Natural killer cell treated with Interleukin-12 subunit alpha and Interleukin-12 subunit beta and Interleukin-15 and Interleukin-18, amount 100 ng/mL, for 72 hours (primary cell): ENCODE data around the gene SLC18A3. TPM values are rescaled to one million over a fixed set of nuclear protein-coding genes. Genes with fewer than 3 reads are reported as not detected.

Experiments
- ATAC-seq, 2 donors: fragments of 150-1000 bp; cut with Tn5 transposase in 1 of 2; sonication (Bioruptor Pico), chemical (Tn5 transposase) in 1 of 2; 2 replicates each; pipeline ENCODE4 v1.10.0; 2021
- DNase-seq: peaks from one replicate; pipeline ENCODE4 v3.0.0; 2022; ENCODE audit warnings: low spot score
- H3K27ac Mint-ChIP-seq, 2 donors: 1 replicate in 1 of 2; 2 replicates in 1 of 2; pipeline ENCODE4 v1.8.0; 2022; ENCODE audit warnings: mixed read lengths in 2 of 2, mild to moderate bottlenecking in 1 of 2, moderate library complexity in 1 of 2
- H3K27me3 Mint-ChIP-seq, 2 donors: 1 replicate in 1 of 2; 2 replicates in 1 of 2; pipeline ENCODE4 v1.8.0; 2022; ENCODE audit warnings: mixed read lengths in 2 of 2
- H3K36me3 Mint-ChIP-seq: one replicate; pipeline ENCODE4 v1.8.0; 2022; ENCODE audit warnings: mixed read lengths
- H3K4me1 Mint-ChIP-seq, 2 donors: 1 replicate in 1 of 2; 2 replicates in 1 of 2; pipeline ENCODE4 v1.8.0; 2022; ENCODE audit warnings: low read depth in 2 of 2, mixed read lengths in 2 of 2, mild to moderate bottlenecking in 1 of 2
- H3K4me3 Mint-ChIP-seq: one replicate; pipeline ENCODE4 v1.8.0; 2022; ENCODE audit warnings: mixed read lengths
- H3K9me3 Mint-ChIP-seq: 2 replicates; pipeline ENCODE4 v1.8.0; 2022; ENCODE audit warnings: mixed read lengths
- total RNA-seq, 2 donors: library from RNA; stranded (reverse); gene quantifications; one replicate each; pipeline ENCODE4 v1.2.3, GENCODE V29; 2022

The SLC18A3 gene
- total RNA-seq, 2 donors from 2014 or later: not detected

DNA sequence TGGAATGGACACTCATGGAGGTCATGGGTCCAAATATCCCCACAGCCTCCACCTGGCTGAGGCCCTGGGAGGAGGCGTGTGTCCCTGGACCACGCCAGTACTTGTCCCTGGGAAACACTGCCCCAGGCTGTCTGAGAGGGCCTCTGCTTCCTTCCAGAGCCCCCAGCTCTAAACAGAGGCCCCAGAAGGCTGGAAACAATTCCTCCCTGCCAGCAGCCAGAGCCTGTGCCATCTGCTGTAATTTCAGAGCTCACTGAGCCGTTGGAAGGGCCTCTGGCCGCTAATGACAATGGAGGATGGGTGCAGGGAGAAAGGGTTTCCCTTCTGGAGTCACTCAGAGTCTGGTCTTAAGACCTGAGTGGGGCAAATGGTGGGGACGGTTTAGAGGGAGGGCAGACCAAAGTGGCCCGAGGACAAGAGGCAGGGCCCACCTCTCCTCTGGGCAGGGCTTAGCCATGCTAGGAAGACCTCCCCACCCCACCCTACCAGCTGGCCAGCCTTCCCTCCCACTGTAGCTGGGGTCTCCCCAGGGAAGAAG lies 10.8 kb downstream of the SLC18A3 start:
- Mint-ChIP-seq H3K4me3 (no peak overlapping the region), H3K9me3 (no peaks in the 10 kb centered on the region), H3K36me3 (no peaks in the 10 kb centered on the region), H3K27me3 (peaks cover 44 to 49% of the 10 kb centered on the region in 2 donors), H3K4me1 (no peaks in the 10 kb centered on the region), H3K27ac (no peak overlapping the region)
- peak; percentile 49 for DNase-seq
- ATAC-seq: no peak

DNA sequence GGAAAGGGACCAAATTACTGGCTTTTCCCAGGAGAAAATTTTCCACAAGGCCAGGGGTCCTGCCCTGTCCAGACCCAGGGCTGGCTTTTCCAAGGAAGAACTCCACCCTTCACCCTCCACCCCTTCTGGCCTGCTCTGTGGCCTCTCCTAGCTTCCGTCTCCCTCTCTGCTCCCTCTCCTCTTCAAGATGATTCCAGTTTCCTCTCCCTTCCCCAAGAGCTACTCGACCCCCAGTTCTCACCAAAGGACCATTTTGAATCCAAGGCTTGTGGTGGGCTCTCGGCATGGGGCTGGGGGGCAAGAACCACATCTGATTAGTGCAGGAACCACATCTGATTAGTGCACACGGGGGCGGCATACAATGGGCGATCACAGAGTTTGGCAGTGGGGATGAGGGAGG lies 11.5 kb downstream of the SLC18A3 start:
- no peaks in the 10 kb centered on the region for H3K4me1 Mint-ChIP-seq
- no peak overlapping the region for H3K4me3 Mint-ChIP-seq

DNA sequence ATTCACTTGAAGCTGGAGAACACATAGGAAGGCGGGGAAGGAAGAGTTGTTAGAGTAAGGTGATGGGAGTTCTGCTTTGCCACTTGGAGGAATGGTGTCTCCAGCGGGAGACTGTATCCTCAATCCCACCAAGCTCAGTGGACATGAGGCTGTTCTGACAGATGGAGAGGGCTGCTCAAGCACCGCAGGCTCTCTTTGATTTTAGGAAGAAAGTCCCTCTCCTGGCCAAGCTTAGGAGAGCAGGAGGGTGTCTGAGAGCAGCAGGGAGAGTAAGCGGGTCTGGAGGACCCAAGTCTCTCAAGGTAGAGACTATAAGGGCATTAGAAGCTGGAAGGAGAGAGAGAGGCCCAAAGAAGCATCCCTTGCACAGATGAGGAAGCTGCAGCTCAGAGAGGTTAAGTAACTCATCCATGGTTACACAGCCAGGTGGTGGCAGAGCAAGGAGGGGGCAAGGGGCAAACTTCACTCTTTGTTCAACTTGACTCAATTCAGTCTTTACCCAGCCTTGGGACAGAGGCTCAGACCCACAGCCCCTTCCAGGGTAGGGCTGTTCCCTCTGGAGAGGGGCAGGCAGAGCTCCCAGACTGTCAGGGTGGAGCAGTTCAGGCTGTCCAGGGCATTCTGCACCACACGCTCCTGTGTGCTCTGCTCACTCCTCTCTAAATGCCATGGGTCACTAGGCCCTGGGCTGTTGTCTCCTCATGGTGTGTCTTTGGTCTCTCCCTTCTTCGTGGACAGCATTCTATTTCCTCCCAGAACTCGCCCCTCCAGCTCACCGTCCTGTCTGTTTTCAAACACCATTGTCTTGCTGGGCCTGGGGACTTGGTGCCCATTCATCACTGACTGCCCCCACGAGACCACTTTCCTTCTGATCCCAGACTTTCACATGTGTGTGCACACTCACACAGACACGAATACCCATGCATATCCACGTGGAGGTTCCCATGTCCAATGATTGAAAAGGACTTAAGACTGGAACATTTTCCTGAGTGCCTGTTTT lies 12.6 kb downstream of the SLC18A3 start:
- no peaks in the 10 kb centered on the region for H3K36me3 Mint-ChIP-seq
- H3K4me3 Mint-ChIP-seq: no peak overlapping the region
- H3K27me3 Mint-ChIP-seq: peaks cover 41% of the 10 kb centered on the region in 2 donors
- no peak for ATAC-seq
- no peaks in the 10 kb centered on the region for H3K4me1 Mint-ChIP-seq
- no peaks in the 10 kb centered on the region for H3K9me3 Mint-ChIP-seq
- no peak overlapping the region for H3K27ac Mint-ChIP-seq
- no peak for DNase-seq

More for the DNA sequence above, 11.5 kb downstream of the SLC18A3 start:
- Mint-ChIP-seq H3K27ac (no peak overlapping the region), H3K27me3 (peaks cover 44 to 49% of the 10 kb centered on the region in 2 donors), H3K9me3 (no peaks in the 10 kb centered on the region), H3K36me3 (no peaks in the 10 kb centered on the region)
- ATAC-seq (no peak), DNase-seq (no peak)

DNA sequence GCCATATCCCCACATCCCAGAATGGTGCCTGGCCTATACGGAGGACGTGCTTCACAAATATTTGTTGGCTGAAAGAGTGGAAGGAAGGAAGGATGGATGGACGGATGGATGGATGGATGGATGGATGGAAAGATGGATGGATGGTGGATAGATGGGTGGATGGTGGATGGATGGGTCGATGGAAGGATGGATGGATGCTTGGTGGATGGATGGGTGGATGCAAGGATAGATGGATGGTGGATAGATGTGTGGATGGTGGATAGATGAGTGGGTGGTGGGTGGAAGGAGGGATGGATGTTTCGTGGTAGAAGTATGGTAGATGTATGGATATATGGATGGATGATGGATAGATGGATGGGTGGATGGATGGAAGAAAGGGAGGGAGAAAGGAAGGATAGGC lies 14.5 kb downstream of the SLC18A3 start:
- no peaks in the 10 kb centered on the region for H3K4me1 Mint-ChIP-seq
- no peak overlapping the region for H3K27ac Mint-ChIP-seq
- no peak overlapping the region for H3K4me3 Mint-ChIP-seq
- no peak for DNase-seq
- no peak for ATAC-seq
- H3K9me3 Mint-ChIP-seq: no peaks in the 10 kb centered on the region
- no peaks in the 10 kb centered on the region for H3K36me3 Mint-ChIP-seq
- H3K27me3 Mint-ChIP-seq: peaks cover 22 to 26% of the 10 kb centered on the region in 2 donors

DNA sequence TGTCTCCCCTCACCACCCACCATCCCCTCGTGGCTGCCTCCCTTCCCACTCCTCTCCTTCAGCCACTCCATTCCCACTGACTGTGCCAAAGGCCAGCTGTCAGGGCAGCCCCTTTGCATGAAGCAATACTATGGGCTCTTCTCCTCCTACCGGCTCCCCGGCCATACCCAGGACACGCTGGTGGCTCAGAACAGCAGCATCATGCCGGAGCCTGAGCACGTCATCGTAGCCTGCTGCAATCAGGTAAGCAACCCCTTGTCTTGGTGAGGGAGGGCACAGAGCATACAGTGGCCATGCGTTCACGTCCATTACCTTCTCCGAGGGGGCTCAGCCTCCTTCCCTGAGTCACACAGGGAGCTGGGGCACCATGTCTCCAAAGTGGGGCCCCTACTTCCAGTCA lies 15.3 kb downstream of the SLC18A3 start:
- H3K4me3 Mint-ChIP-seq: no peak overlapping the region
- peaks cover 15 to 20% of the 10 kb centered on the region in 2 donors for H3K27me3 Mint-ChIP-seq
- DNase-seq (no peak), ATAC-seq (no peak)
- no peaks in the 10 kb centered on the region for H3K36me3 Mint-ChIP-seq
- no peaks in the 10 kb centered on the region for H3K4me1 Mint-ChIP-seq
- no peaks in the 10 kb centered on the region for H3K9me3 Mint-ChIP-seq
- H3K27ac Mint-ChIP-seq: no peak overlapping the region

DNA sequence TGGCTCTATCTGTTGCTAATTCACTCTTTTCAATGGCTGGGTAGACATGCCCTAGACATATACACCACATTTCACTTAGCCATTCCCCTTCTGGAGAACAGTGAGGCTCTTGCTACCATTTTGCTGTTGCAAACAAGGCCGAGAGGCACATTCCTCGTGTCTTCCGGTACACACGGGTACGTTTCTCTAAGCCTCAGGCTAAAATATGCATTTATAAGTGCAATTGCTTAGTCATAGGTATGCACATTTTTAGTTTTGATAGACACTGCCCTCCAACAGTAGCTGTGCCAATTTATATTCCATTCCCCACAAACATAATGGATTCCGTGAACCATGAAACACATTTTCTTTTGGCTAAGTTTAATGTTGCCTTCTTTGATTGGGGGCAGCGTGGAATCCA lies 16.9 kb downstream of the SLC18A3 start:
- Mint-ChIP-seq H3K4me1 (no peaks in the 10 kb centered on the region), H3K4me3 (no peak overlapping the region), H3K27ac (no peak overlapping the region), H3K27me3 (peaks cover 15 to 20% of the 10 kb centered on the region in 2 donors), H3K9me3 (no peaks in the 10 kb centered on the region), H3K36me3 (no peaks in the 10 kb centered on the region)
- ATAC-seq (no peak), DNase-seq (peak; percentile 23)

DNA sequence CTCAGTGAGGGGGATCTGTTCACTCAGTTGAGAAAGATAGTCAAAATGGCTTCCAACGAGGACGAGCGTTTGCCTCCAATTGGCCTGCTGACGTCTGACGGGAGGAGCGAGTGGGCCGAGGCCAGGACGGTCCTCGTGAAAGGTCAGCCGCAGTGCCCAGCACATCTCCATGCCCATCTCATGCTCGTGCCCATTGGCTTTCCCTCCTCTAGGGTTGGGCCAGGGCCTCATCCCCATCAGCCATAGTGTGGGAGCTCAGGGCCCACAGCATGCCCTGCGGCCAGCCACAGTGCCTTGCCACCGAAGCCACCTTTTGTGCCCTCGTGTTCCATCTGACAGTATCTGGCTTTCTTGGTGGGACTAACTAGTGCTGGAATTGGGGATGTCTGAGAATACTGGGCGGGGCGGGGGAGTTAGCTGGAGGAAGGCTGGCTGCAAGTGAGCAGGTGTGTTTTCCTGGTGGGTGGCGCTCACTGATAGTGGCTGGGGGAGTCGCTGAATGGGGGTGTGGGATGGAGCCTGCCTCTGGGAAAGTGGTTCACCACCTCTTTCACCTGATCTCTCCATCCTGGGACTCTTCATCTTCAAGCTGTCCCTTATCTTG lies 17.6 kb downstream of the SLC18A3 start:
- Mint-ChIP-seq H3K27me3 (peaks cover 15% of the 10 kb centered on the region in 2 donors), H3K36me3 (no peaks in the 10 kb centered on the region), H3K27ac (no peak overlapping the region), H3K4me1 (no peaks in the 10 kb centered on the region), H3K4me3 (no peak overlapping the region), H3K9me3 (no peaks in the 10 kb centered on the region)
- DNase-seq (peak; percentile 37), ATAC-seq (no peak)

DNA sequence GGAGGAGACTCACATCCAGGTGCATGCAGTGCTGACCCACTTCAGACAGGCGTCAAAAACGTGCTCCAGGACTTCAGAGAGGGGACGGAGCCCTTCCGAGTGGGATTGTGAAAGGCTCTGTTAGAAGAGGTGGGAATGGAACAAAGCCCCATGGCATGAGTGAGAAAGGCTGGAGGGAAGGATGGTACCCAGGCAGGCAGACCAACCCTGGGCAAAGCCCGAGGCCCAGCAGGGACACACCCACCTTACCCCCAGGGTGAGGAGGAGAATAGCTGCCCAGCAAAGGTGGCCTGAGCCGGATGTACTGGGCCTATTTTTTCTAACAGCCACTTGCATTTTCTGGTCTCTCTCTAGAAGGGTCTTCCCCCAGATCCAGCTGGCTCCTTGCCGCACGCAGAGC lies 18.5 kb downstream of the SLC18A3 start:
- H3K4me3 Mint-ChIP-seq: no peak overlapping the region
- H3K27ac Mint-ChIP-seq: no peak overlapping the region
- ATAC-seq (no peak), DNase-seq (no peak)
- H3K4me1 Mint-ChIP-seq: no peaks in the 10 kb centered on the region
- no peaks in the 10 kb centered on the region for H3K36me3 Mint-ChIP-seq
- peaks cover 10 to 15% of the 10 kb centered on the region in 2 donors for H3K27me3 Mint-ChIP-seq
- H3K9me3 Mint-ChIP-seq: no peaks in the 10 kb centered on the region

DNA sequence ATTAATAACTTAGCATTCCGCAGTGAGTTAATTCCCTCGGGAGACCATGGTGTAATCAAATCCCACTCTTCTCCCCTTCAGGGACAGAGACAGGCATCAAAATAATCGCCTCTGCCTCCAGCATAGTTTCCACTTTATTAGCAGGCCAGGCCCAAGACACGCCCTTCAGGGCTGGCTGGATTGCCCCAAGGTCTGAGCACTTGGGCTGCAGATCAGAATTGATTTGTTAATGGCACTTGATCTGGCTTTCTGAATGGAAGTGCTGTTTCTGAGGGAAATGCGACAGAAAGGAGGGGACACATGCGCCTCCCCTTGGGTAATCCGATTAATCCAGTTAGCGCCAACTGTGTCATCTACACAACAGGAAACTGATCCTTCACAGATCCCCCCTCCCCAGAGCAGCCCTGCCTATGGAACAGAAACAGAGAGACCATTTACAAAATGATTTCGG lies 19.3 kb downstream of the SLC18A3 start:
- no peak overlapping the region for H3K4me3 Mint-ChIP-seq
- ATAC-seq (no peak), DNase-seq (peak; percentile 13)
- no peaks in the 10 kb centered on the region for H3K4me1 Mint-ChIP-seq
- peaks cover 6 to 7% of the 10 kb centered on the region in 2 donors for H3K27me3 Mint-ChIP-seq
- H3K27ac Mint-ChIP-seq: no peak overlapping the region
- no peaks in the 10 kb centered on the region for H3K36me3 Mint-ChIP-seq
- no peaks in the 10 kb centered on the region for H3K9me3 Mint-ChIP-seq

DNA sequence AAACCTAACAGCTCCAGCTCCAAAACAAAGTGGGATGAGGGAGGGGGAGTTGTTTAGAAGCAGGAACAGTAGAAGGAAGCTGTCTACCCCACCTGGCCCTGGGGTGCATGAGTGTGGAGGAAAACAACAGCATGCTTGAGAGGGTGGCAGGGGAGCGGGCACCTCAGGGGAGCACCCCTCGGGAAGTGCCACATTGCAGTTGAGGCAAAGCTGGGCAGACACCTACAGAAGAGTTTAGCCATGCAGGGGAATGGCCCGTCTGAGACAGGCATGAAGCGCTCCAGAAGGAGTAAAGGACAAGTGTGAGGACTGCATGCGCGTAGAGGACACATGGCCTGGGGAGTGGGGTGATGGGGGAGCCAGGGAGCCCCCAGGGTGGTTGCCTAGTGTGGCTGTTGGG lies 21.9 kb downstream of the SLC18A3 start:
- Mint-ChIP-seq H3K36me3 (no peaks in the 10 kb centered on the region), H3K4me1 (no peaks in the 10 kb centered on the region), H3K27ac (no peak overlapping the region), H3K4me3 (no peak overlapping the region), H3K27me3 (peaks cover 7 to 8% of the 10 kb centered on the region in 2 donors), H3K9me3 (no peaks in the 10 kb centered on the region)
- ATAC-seq (peak; percentile 10 to 26), DNase-seq (peak; percentile 49)

DNA sequence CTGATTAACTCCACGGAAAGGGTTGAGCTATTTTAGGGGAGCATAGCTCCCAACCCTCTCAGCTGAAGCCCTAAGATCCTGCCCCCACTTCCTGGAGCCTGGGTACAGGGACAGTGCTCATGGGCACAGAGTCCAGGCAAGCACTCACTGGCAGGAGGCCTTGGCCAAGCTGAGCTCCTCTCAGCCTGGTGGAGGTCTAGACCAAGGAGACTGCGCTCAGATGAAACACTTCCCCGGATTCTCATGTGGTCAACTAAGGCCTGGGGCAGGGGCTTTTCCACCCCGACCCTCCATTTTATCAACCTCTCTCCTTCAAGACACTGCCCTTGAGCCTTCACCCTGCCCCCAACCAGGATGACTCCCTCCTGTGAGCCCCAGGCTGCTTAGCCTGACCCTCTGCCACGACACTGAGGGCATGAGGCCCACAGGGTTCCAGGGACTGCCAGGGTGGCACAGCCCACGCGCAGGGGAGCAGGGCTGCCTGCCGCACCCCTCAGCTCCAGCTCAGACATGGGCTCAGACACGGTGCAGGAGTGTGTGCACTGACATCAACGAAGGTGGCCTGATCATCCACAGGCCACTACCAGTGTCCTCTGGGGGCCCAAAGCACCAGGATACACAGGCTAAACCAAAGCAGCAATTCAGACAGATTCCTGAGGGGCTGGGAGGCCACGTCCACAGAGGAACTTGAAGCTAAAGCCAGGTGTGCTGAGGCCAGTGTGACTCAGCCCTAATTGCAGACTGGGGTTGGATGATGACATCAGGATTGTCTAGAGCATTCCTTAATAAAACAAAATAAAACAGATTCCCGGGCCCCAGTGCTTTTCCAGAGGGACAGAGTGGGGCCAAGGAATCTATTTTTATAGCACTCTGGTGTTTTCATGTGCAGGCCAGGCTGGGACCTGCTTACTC lies 22.6 kb downstream of the SLC18A3 start:
- Mint-ChIP-seq H3K9me3 (no peaks in the 10 kb centered on the region), H3K27me3 (peaks cover 14 to 15% of the 10 kb centered on the region in 2 donors), H3K4me3 (no peak overlapping the region), H3K27ac (no peak overlapping the region), H3K36me3 (no peaks in the 10 kb centered on the region), H3K4me1 (no peaks in the 10 kb centered on the region)
- ATAC-seq: peak in 1 of 2 donors; percentile 25
- peak; percentile 35 for DNase-seq

DNA sequence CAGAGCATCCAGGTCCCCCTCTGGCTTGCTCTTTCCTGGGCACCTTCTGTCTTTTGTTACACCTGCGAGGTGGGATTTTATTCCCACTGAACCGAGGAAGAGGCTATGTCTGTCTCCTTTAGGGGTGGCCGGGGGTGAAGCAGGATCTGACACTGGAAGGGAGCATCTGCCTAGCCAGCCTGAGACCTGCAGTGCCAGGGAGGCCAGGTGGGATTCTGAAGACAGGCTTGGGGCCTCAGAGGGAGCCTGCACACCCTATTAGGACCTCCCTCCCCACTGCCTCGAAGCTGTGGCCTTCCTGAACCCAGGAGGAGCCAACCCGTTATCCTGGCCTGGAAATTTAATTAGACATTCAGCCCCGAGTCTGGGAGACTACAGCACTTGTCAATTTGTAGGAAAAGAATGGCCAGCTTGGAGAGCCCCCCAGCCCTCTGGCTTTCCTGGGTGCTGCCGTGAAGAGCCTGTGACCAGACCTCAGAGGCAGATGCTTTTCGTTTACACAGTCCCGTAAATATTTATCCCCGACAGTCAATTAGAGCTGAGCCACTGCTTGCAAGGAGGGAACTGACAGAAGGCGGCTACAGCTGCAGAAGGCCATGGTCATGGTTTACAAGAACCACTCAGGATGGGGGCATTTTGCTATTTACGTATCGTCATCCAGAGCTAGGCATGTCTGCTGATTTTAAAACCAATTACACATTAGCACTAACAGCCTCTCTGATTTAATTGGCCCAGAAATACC lies 23.4 kb downstream of the SLC18A3 start:
- Mint-ChIP-seq H3K36me3 (no peaks in the 10 kb centered on the region), H3K4me1 (no peaks in the 10 kb centered on the region), H3K27me3 (peaks cover 17 to 23% of the 10 kb centered on the region in 2 donors), H3K27ac (no peak overlapping the region), H3K9me3 (no peaks in the 10 kb centered on the region), H3K4me3 (no peak overlapping the region)
- ATAC-seq: no peak
- DNase-seq: peak; percentile 44
